GM18507 (cell line): ENCODE data around the gene ARL9.

Experiments
- DNase-seq: peaks from one replicate; pipeline ENCODE4 v3.0.0; 2011; ENCODE audit warnings: low read depth; ENCODE audit not compliant: insufficient read length; ENCODE audit errors: extremely low spot score
- FAIRE-seq: peaks from 2 replicates; lab custom pipeline; 2011; peaks lifted over from hg19 to GRCh38; lab: Jason Lieb, UNC

The ARL9 gene

GRCh38 chr4:56530269-56531148 is 24.9 kb downstream of the ARL9 start:
- DNase-seq (peak; percentile 40), FAIRE-seq (peak; percentile 5)

GRCh38 chr4:56531149-56531770 is 25.7 kb downstream of the ARL9 start:
- DNase-seq (no peak), FAIRE-seq (no peak)

GRCh38 chr4:56531823-56532222 is 26.2 kb downstream of the ARL9 start:
- no peak for DNase-seq
- FAIRE-seq: no peak

- FAIRE-seq: no peak
- DNase-seq: no peak
Observed at GRCh38 chr4:56532239-56532638, 26.6 kb downstream of the ARL9 start.

- DNase-seq: no peak
- no peak for FAIRE-seq
Observed at GRCh38 chr4:56535915-56536314, 30.3 kb downstream of the ARL9 start.

- FAIRE-seq (no peak), DNase-seq (no peak)
Observed at GRCh38 chr4:56537147-56537546, 31.6 kb downstream of the ARL9 start.

- FAIRE-seq: no peak
- no peak for DNase-seq
Observed at GRCh38 chr4:56540826-56541225, 35.2 kb downstream of the ARL9 start.

GRCh38 chr4:56544573-56545131 is 39.1 kb downstream of the ARL9 start:
- FAIRE-seq (peak; percentile 85), DNase-seq (peak; percentile 69)

- no peak for DNase-seq
- no peak for FAIRE-seq
Observed at GRCh38 chr4:56550642-56551041, 45.1 kb downstream of the ARL9 start.

GRCh38 chr4:56551516-56551915 is 45.9 kb downstream of the ARL9 start:
- FAIRE-seq (no peak), DNase-seq (no peak)

- FAIRE-seq (no peak), DNase-seq (no peak)
Observed at GRCh38 chr4:56552273-56552672, 46.7 kb downstream of the ARL9 start.

GRCh38 chr4:56570041-56570440 is 64.5 kb downstream of the ARL9 start:
- FAIRE-seq: no peak

More at GRCh38 chr4:56570041-56570440, 64.5 kb downstream of the ARL9 start:
- DNase-seq: no peak
